Measurements from ENCODE around the gene SORCS1.

DNA sequence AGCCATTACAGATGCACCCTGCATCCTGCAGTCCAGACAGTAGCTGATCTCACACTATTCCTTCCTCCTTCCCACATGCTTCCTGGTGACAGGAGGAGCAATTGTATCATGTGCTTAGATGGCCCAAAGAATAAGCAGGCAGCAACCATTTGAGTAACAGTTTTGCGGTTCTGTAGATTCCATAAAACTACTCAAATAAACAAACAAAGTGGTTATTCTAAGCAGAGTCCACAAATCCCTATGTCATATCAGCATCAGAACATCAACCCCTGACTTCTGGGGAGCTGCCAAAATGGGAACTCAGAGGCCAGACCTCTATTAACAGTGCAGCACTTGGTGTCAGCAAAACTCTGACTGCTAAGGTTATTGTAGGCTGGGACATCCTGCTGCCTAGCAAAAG, 226.0 kb downstream of the SORCS1 start:
- TF ChIP-seq, protein P1, sequence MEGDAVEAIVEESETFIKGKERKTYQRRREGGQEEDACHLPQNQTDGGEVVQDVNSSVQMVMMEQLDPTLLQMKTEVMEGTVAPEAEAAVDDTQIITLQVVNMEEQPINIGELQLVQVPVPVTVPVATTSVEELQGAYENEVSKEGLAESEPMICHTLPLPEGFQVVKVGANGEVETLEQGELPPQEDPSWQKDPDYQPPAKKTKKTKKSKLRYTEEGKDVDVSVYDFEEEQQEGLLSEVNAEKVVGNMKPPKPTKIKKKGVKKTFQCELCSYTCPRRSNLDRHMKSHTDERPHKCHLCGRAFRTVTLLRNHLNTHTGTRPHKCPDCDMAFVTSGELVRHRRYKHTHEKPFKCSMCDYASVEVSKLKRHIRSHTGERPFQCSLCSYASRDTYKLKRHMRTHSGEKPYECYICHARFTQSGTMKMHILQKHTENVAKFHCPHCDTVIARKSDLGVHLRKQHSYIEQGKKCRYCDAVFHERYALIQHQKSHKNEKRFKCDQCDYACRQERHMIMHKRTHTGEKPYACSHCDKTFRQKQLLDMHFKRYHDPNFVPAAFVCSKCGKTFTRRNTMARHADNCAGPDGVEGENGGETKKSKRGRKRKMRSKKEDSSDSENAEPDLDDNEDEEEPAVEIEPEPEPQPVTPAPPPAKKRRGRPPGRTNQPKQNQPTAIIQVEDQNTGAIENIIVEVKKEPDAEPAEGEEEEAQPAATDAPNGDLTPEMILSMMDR (IDR thresholded peaks at IDR 0.05) = no peak
- TF ChIP-seq POLR2A (IDR thresholded peaks at IDR 0.05) = no peak
